ENCODE data around the gene EGFLAM.

EGFLAM gene

GRCh38 chr5:38462976-38463633 is 204.7 kb downstream of the EGFLAM start:
- H3K4me3 ChIP-seq = no peak overlapping the region
- H3K27ac ChIP-seq = peak overlapping the region in 4 of 21 experiments; percentile 29 to 58 (median 42)

- peak overlapping the region in 6 of 21 experiments; percentile 29 to 58 (median 50) for H3K27ac ChIP-seq
- H3K4me3 ChIP-seq = no peak overlapping the region
Measured at GRCh38 chr5:38463634-38464521, 205.5 kb downstream of the EGFLAM start.

- no peak overlapping the region for H3K4me3 ChIP-seq
- H3K27ac ChIP-seq = peak overlapping the region in 4 of 21 experiments; percentile 29 to 89 (median 72)
Measured at GRCh38 chr5:38465061-38465460, 206.7 kb downstream of the EGFLAM start.

GRCh38 chr5:38465702-38466423 is 207.5 kb downstream of the EGFLAM start:
- H3K27ac ChIP-seq = peak overlapping the region in 9 of 21 experiments; percentile 17 to 89 (median 67)
- H3K4me3 ChIP-seq = no peak overlapping the region

- Histone ChIP-seq H3K4me3 (no peak overlapping the region), H3K27ac (peak overlapping the region in 15 of 21 experiments; percentile 18 to 89 (median 62))
Measured at GRCh38 chr5:38466424-38467189, 208.2 kb downstream of the EGFLAM start.

- H3K4me3 ChIP-seq = no peak overlapping the region
Measured at GRCh38 chr5:38467353-38468040, 209.1 kb downstream of the EGFLAM start.

GRCh38 chr5:38468202-38468673 is 209.9 kb downstream of the EGFLAM start:
- no peak overlapping the region for H3K4me3 ChIP-seq
- peak overlapping the region in 14 of 21 experiments; percentile 22 to 89 (median 60) for H3K27ac ChIP-seq

More at GRCh38 chr5:38467353-38468040, 209.1 kb downstream of the EGFLAM start:
- peak overlapping the region in 18 of 21 experiments; percentile 8 to 89 (median 60) for H3K27ac ChIP-seq

GRCh38 chr5:38468978-38469706 is 210.8 kb downstream of the EGFLAM start:
- Histone ChIP-seq H3K27ac (peak overlapping the region in 9 of 21 experiments; percentile 22 to 89 (median 66)), H3K4me3 (no peak overlapping the region)

- H3K27ac ChIP-seq = peak overlapping the region in 6 of 21 experiments; percentile 13 to 89 (median 70)
- H3K4me3 ChIP-seq = no peak overlapping the region
Measured at GRCh38 chr5:38469707-38470267, 211.4 kb downstream of the EGFLAM start.

GRCh38 chr5:38471709-38472108 is 213.3 kb downstream of the EGFLAM start:
- H3K4me3 ChIP-seq = no peak overlapping the region
- H3K27ac ChIP-seq = no peak overlapping the region

- Histone ChIP-seq H3K4me3 (no peak overlapping the region), H3K27ac (no peak overlapping the region)
Measured at GRCh38 chr5:38472541-38472940, 214.2 kb downstream of the EGFLAM start.

GRCh38 chr5:38473008-38473407 is 214.6 kb downstream of the EGFLAM start:
- H3K27ac ChIP-seq = no peak overlapping the region
- H3K4me3 ChIP-seq = no peak overlapping the region

- Histone ChIP-seq H3K4me3 (no peak overlapping the region), H3K27ac (no peak overlapping the region)
Measured at GRCh38 chr5:38478166-38478565, 219.8 kb downstream of the EGFLAM start.

GRCh38 chr5:38478878-38479277 is 220.5 kb downstream of the EGFLAM start:
- H3K4me3 ChIP-seq = no peak overlapping the region
- H3K27ac ChIP-seq = no peak overlapping the region

- Histone ChIP-seq H3K4me3 (no peak overlapping the region), H3K27ac (no peak overlapping the region)
Measured at GRCh38 chr5:38479315-38479904, 221.1 kb downstream of the EGFLAM start.

- Histone ChIP-seq H3K27ac (no peak overlapping the region), H3K4me3 (no peak overlapping the region)
Measured at GRCh38 chr5:38483805-38484398, 225.5 kb downstream of the EGFLAM start.

GRCh38 chr5:38494175-38494574 is 235.8 kb downstream of the EGFLAM start:
- no peak overlapping the region for H3K4me3 ChIP-seq
- no peak overlapping the region for H3K27ac ChIP-seq
